KG1 (cell line): Measurements from ENCODE around the gene SLC35B1.
A peak's percentile ranks its signal among the peaks of the same experiment; 100 is the strongest.
"Not testable (repeated sequence)": the region's sequence is repeated elsewhere in the genome, so short reads cannot be mapped to it uniquely, and the experiment has no call there.

ENCODE experiments used
- DNase-seq: peaks from one replicate; lab custom pipeline; 2025; lab: John Stamatoyannopoulos, UW

SLC35B1 gene

GRCh38 chr17:49734515-49735490 lies 27.0 kb upstream of the SLC35B1 start:
- DNase-seq: no peak

GRCh38 chr17:49731435-49731831 lies 23.7 kb upstream of the SLC35B1 start:
- no peak for DNase-seq

- no peak for DNase-seq
Observed at GRCh38 chr17:49730785-49731434, 23.1 kb upstream of the SLC35B1 start.

GRCh38 chr17:49730078-49730784 lies 22.5 kb upstream of the SLC35B1 start:
- DNase-seq: no peak

- no peak for DNase-seq
Observed at GRCh38 chr17:49729069-49729468, 21.3 kb upstream of the SLC35B1 start.

GRCh38 chr17:49728425-49728824 lies 20.7 kb upstream of the SLC35B1 start:
- DNase-seq: no peak

GRCh38 chr17:49727380-49727779 lies 19.6 kb upstream of the SLC35B1 start:
- DNase-seq: no peak

GRCh38 chr17:49725452-49726130 lies 17.8 kb upstream of the SLC35B1 start:
- DNase-seq: no peak

GRCh38 chr17:49724552-49724951 lies 16.8 kb upstream of the SLC35B1 start:
- DNase-seq: not testable (repeated sequence)

- no peak for DNase-seq
Observed at GRCh38 chr17:49723423-49723822, 15.7 kb upstream of the SLC35B1 start.

- no peak for DNase-seq
Observed at GRCh38 chr17:49722066-49722465, 14.3 kb upstream of the SLC35B1 start.

- no peak for DNase-seq
Observed at GRCh38 chr17:49717371-49717861, 9.7 kb upstream of the SLC35B1 start.

- no peak for DNase-seq
Observed at GRCh38 chr17:49716668-49717364, 9.1 kb upstream of the SLC35B1 start.

GRCh38 chr17:49715717-49716279 lies 8.0 kb upstream of the SLC35B1 start:
- DNase-seq: no peak

- DNase-seq: no peak
Observed at GRCh38 chr17:49715216-49715615, 7.5 kb upstream of the SLC35B1 start.

GRCh38 chr17:49708515-49709183 lies 885 bp upstream of the SLC35B1 start:
- peak; percentile 69 for DNase-seq

GRCh38 chr17:49707246-49707607 lies 537 bp downstream of the SLC35B1 start:
- DNase-seq: no peak

- no peak for DNase-seq
Observed at GRCh38 chr17:49705254-49705653, 2.5 kb downstream of the SLC35B1 start.

GRCh38 chr17:49703557-49704277 lies 4.0 kb downstream of the SLC35B1 start:
- no peak for DNase-seq

GRCh38 chr17:49700960-49701359 lies 6.8 kb downstream of the SLC35B1 start:
- no peak for DNase-seq
